ENCODE measurements around the gene HDAC4. TPM values are rescaled to one million over a fixed set of nuclear protein-coding genes. Genes with fewer than 3 reads are reported as not detected.

HDAC4 gene
- total and polyA plus RNA-seq, 2 of the 8 experiments (the other 6 are each of a cell fraction or from before 2014, with no cell fraction given), result 15.4 to 31.5 TPM

- Histone ChIP-seq H2AK5ac (ENCODE audit: low read depth, low read length) (no peak overlapping the region), H2AFZ (ENCODE audit: low read length) (no peak overlapping the region), H3K4me3 (ENCODE audit: extremely low read depth in 1 of 4, insufficient read depth in 2 of 4, low read depth in 3 of 4, low read length in 4 of 4) (no peak overlapping the region), H2BK15ac (ENCODE audit: low read length) (no peak overlapping the region), H3K27me3 (replicated peaks in 1 of 4; ENCODE audit: control insufficient read depth in 3 of 4, extremely low read depth in 1 of 4, insufficient read depth in 3 of 4, low read length in 3 of 4) (no peaks in the 10 kb centered on the region), H3K36me3 (ENCODE audit: control insufficient read depth in 2 of 4, insufficient read depth in 4 of 4, low read length in 3 of 4) (peaks cover 0 to 25% (median 0%) of the 10 kb centered on the region in 4 experiments; a peak in 2 of 8 replicates), H3K4ac (replicated peaks; ENCODE audit: insufficient read length, low read depth, low read length) (no peak overlapping the region), H4K8ac (ENCODE audit: extremely low read depth, insufficient read depth, low read length) (no peak overlapping the region), H3K27ac (ENCODE audit: low read depth, low read length) (no peak overlapping the region), H2BK20ac (ENCODE audit: low read length) (no peak overlapping the region), H3K23me2 (ENCODE audit: low read depth, low read length) (peaks cover 2% of the 10 kb centered on the region; the same call in 1 of the 2 replicates), H3K56ac (replicated peaks; ENCODE audit: insufficient read length, low read depth, low read length) (no peak overlapping the region), H4K20me1 (replicated peaks in 1 of 2; ENCODE audit: control insufficient read depth in 1 of 2, insufficient read depth in 2 of 2, low read length in 2 of 2) (peaks cover 4 to 5% of the 10 kb centered on the region in 2 experiments), H3K9me3 (ENCODE audit: insufficient read depth in 2 of 2, low read depth in 1 of 2, low read length in 1 of 2) (peaks cover 0 to 5% of the 10 kb centered on the region in 2 experiments; a peak in 1 of 4 replicates), H3K18ac (ENCODE audit: extremely low read depth, low read length) (no peak overlapping the region), H2BK5ac (ENCODE audit: low read depth, low read length) (peak overlapping the region; percentile 8; the same call in 1 of the 2 replicates), H4K91ac (replicated peaks; ENCODE audit: insufficient read length, low read length) (no peak overlapping the region), H2BK120ac (replicated peaks; ENCODE audit: low read depth, low read length) (no peak overlapping the region), H4K5ac (ENCODE audit: insufficient read length, low read depth, low read length) (no peak overlapping the region), H3K23ac (ENCODE audit: insufficient read length) (no peak overlapping the region), H3K14ac (ENCODE audit: insufficient read length) (no peak overlapping the region), H3K4me2 (ENCODE audit: insufficient read depth in 1 of 2, low read depth in 2 of 2, low read length in 2 of 2) (no peak overlapping the region), H3K79me2 (ENCODE audit: control insufficient read depth in 1 of 2, insufficient read depth in 2 of 2, low read length in 2 of 2) (peaks cover 3 to 73% of the 10 kb centered on the region in 2 experiments), H2BK12ac (ENCODE audit: low read depth, low read length) (no peak overlapping the region), H3K4me1 (replicated peaks in 1 of 4; ENCODE audit: control insufficient read depth in 3 of 4, insufficient read depth in 4 of 4, low read length in 3 of 4) (peaks cover 0 to 5% (median 0%) of the 10 kb centered on the region in 4 experiments; a peak in 2 of 7 replicates), H3K9ac (replicated peaks in 1 of 4; ENCODE audit: extremely low read depth in 1 of 4, low read depth in 3 of 4, low read length in 3 of 4) (no peak overlapping the region), H3K79me1 (ENCODE audit: low read depth, low read length) (peaks cover 16% of the 10 kb centered on the region)
- CTCF ChIA-PET (ENCODE audit: partially characterized antibody), result interaction anchor here (0.8 to 1.2 kb wide), 3 partner anchors 9 to 1054 kb away, joined by 3 to 4 read pairs (median 3); no protein-coding TSS in a partner anchor
- POLR2A ChIA-PET (ENCODE audit: partially characterized antibody), result interaction anchor here (1.0 kb wide), 2 partner anchors 11 to 40 kb away, joined by 3 read pairs; no protein-coding TSS in a partner anchor
- 92% methylated on average over 14 of the region's 14 CpGs; no CpG with 5 or more reads in 1 of the 2 experiments for WGBS, 2 experiments (ENCODE audit: extremely low coverage in 1 of 2, insufficient coverage in 1 of 2, insufficient read length in 1 of 2, insufficient replicate concordance in 2 of 2, low coverage in 1 of 2, low lambda C conversion rate in 2 of 2, missing lambda C conversion rate in 1 of 2)
- FAIRE-seq, result no peak
- DNase-seq (ENCODE audit: low read depth in 1 of 2, low spot score in 2 of 2), result no peak
- no peak for TF ChIP-seq ZNF274 (IDR thresholded peaks at IDR 0.05; ENCODE audit: borderline replicate concordance, extremely low read depth, low read length)
- TF ChIP-seq POLR2A (IDR thresholded peaks at IDR 0.05; ENCODE audit: control extremely low read depth in 1 of 2, low read depth in 2 of 2, low read length in 2 of 2), result no peak
- no peak for TF ChIP-seq TAF7 (optimal IDR thresholded peaks at IDR 0.05; ENCODE audit: borderline replicate concordance, low read depth, low read length)
- TF ChIP-seq PHF8 (conservative IDR thresholded peaks at IDR 0.05; ENCODE audit: low read depth, low read length), result no peak
- no peak for TF ChIP-seq TBP (IDR thresholded peaks at IDR 0.05; ENCODE audit: low read depth, low read length)
- TF ChIP-seq TAF1 (IDR thresholded peaks at IDR 0.05; ENCODE audit: low read depth, low read length), result no peak
- TF ChIP-seq RFX5 (IDR thresholded peaks at IDR 0.05; ENCODE audit: borderline replicate concordance, low read depth, low read length), result no peak
- TF ChIP-seq FOSL1 (IDR thresholded peaks at IDR 0.05; ENCODE audit: insufficient read depth, low read depth, low read length), result no peak
- no peak for TF ChIP-seq POU5F1 (IDR thresholded peaks at IDR 0.05; ENCODE audit: low read depth, low read length)
- no peak for TF ChIP-seq CHD1 (IDR thresholded peaks at IDR 0.05; ENCODE audit: low read depth, low read length)
- no peak for TF ChIP-seq SUZ12 (IDR thresholded peaks at IDR 0.05; ENCODE audit: low read length)
- TF ChIP-seq HDAC6 (IDR thresholded peaks at IDR 0.05; ENCODE audit: low read depth, low read length), result no peak
- no peak for TF ChIP-seq GABPA (IDR thresholded peaks at IDR 0.05; ENCODE audit: borderline replicate concordance, insufficient read depth, low read length)
- TF ChIP-seq BACH1 (IDR thresholded peaks at IDR 0.05; ENCODE audit: low read length), result no peak
- TF ChIP-seq RBBP5 (IDR thresholded peaks at IDR 0.05; ENCODE audit: borderline replicate concordance, low read depth, low read length), result no peak
Observed at GRCh38 chr2:239351687-239352086, 49.1 kb downstream of the HDAC4 start.

Measured in H1 (cell line).